ENCODE measurements around the gene ANKRD1. TPM values are rescaled to one million over a fixed set of nuclear protein-coding genes. Genes with fewer than 3 reads are reported as not detected.

ANKRD1 gene
- total and polyA plus RNA-seq, 2 of the 8 experiments (the other 6 are each of a cell fraction or from before 2014, with no cell fraction given), result 0.03 TPM; not detected in 1

DNA sequence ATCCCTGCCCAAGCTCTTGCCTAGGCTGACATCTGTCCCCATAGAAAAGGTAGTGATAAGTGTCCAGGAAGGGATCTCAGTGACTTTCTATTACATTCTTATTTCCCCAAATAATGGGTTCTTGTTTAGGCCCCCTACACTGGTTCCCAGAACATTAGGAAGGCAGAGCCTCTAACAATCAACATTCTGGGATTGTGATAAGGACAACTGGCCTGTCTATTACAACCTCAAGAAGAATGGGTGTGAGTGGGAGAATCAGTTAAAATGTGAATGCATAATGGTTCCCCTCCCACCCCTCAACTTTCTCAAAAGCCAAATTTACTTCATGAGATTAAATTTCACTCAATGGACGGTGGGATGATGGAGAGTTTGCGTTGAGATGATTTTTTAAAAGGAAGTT is 6.4 kb upstream of the ANKRD1 start:
- Histone ChIP-seq H2BK15ac (ENCODE audit: low read length) (no peak overlapping the region), H2AK5ac (ENCODE audit: low read depth, low read length) (no peak overlapping the region), H3K14ac (ENCODE audit: insufficient read length) (no peak overlapping the region), H3K4me3 (ENCODE audit: extremely low read depth in 1 of 4, insufficient read depth in 2 of 4, low read depth in 3 of 4, low read length in 4 of 4) (no peak overlapping the region), H4K91ac (replicated peaks; ENCODE audit: insufficient read length, low read length) (no peak overlapping the region), H4K8ac (ENCODE audit: extremely low read depth, insufficient read depth, low read length) (no peak overlapping the region), H3K18ac (ENCODE audit: extremely low read depth, low read length) (no peak overlapping the region), H2BK5ac (ENCODE audit: low read depth, low read length) (no peak overlapping the region), H4K5ac (ENCODE audit: insufficient read length, low read depth, low read length) (no peak overlapping the region), H3K27ac (ENCODE audit: low read depth, low read length) (no peak overlapping the region), H4K20me1 (replicated peaks in 1 of 2; ENCODE audit: control insufficient read depth in 1 of 2, insufficient read depth in 2 of 2, low read length in 2 of 2) (peaks cover 20 to 24% of the 10 kb centered on the region in 2 experiments), H3K27me3 (replicated peaks in 1 of 4; ENCODE audit: control insufficient read depth in 3 of 4, extremely low read depth in 1 of 4, insufficient read depth in 3 of 4, low read length in 3 of 4) (peaks cover 86 to 97% (median 97%) of the 10 kb centered on the region in 4 experiments), H3K4me1 (replicated peaks in 1 of 4; ENCODE audit: control insufficient read depth in 3 of 4, insufficient read depth in 4 of 4, low read length in 3 of 4) (peaks cover 2 to 15% (median 12%) of the 10 kb centered on the region in 4 experiments; a peak in 5 of 7 replicates), H2AFZ (ENCODE audit: low read length) (no peak overlapping the region), H3K9ac (replicated peaks in 1 of 4; ENCODE audit: extremely low read depth in 1 of 4, low read depth in 3 of 4, low read length in 3 of 4) (no peak overlapping the region), H2BK12ac (ENCODE audit: low read depth, low read length) (no peak overlapping the region), H3K4ac (replicated peaks; ENCODE audit: insufficient read length, low read depth, low read length) (no peak overlapping the region), H3K79me2 (ENCODE audit: control insufficient read depth in 1 of 2, insufficient read depth in 2 of 2, low read length in 2 of 2) (no peaks in the 10 kb centered on the region), H2BK20ac (ENCODE audit: low read length) (no peak overlapping the region), H3K23me2 (ENCODE audit: low read depth, low read length) (no peaks in the 10 kb centered on the region; the same call in 1 of the 2 replicates), H2BK120ac (replicated peaks; ENCODE audit: low read depth, low read length) (no peak overlapping the region), H3K36me3 (ENCODE audit: control insufficient read depth in 2 of 4, insufficient read depth in 4 of 4, low read length in 3 of 4) (no peaks in the 10 kb centered on the region; a peak in 2 of 8 replicates), H3K23ac (ENCODE audit: insufficient read length) (no peak overlapping the region), H3K56ac (replicated peaks; ENCODE audit: insufficient read length, low read depth, low read length) (no peak overlapping the region), H3K4me2 (ENCODE audit: insufficient read depth in 1 of 2, low read depth in 2 of 2, low read length in 2 of 2) (no peak overlapping the region), H3K79me1 (ENCODE audit: low read depth, low read length) (no peaks in the 10 kb centered on the region), H3K9me3 (ENCODE audit: insufficient read depth in 2 of 2, low read depth in 1 of 2, low read length in 1 of 2) (no peaks in the 10 kb centered on the region)
- ChIA-PET CTCF (ENCODE audit: partially characterized antibody) (interaction anchor here (0.6 to 2.5 kb wide), 4 partner anchors 9 to 323 kb away, joined by 3 to 13 read pairs (median 4); no protein-coding TSS in a partner anchor), POLR2A (ENCODE audit: partially characterized antibody) (interaction anchor here (1.5 kb wide), 1 partner anchor 10 kb away, joined by 4 read pairs; no protein-coding TSS in a partner anchor)
- DNase-seq (ENCODE audit: low read depth in 1 of 2, low spot score in 2 of 2) (no peak), FAIRE-seq (no peak)
- 51 to 100% methylated on average over 1 to 2 of the region's 2 CpGs for WGBS, 2 experiments (ENCODE audit: extremely low coverage in 1 of 2, insufficient coverage in 1 of 2, insufficient read length in 1 of 2, insufficient replicate concordance in 2 of 2, low coverage in 1 of 2, low lambda C conversion rate in 2 of 2, missing lambda C conversion rate in 1 of 2)
- peak; percentile 61 for TF ChIP-seq EZH2 (IDR thresholded peaks at IDR 0.05; ENCODE audit: low read depth, low read length, severe bottlenecking)
- no peak for TF ChIP-seq TAF7 (optimal IDR thresholded peaks at IDR 0.05; ENCODE audit: borderline replicate concordance, low read depth, low read length)
- TF ChIP-seq CHD1 (IDR thresholded peaks at IDR 0.05; ENCODE audit: low read depth, low read length), result no peak
- TF ChIP-seq SP4 (IDR thresholded peaks at IDR 0.05; ENCODE audit: low read length), result no peak
- no peak for TF ChIP-seq YY1 (IDR thresholded peaks at IDR 0.05; ENCODE audit: low read depth, low read length)
- no peak for TF ChIP-seq KDM5A (IDR thresholded peaks at IDR 0.05; ENCODE audit: low read length)
